ENCODE measurements around the gene CREBBP.
"Not testable (repeated sequence)": the region's sequence is repeated elsewhere in the genome, so short reads cannot be mapped to it uniquely, and the experiment has no call there.

CREBBP gene

DNA sequence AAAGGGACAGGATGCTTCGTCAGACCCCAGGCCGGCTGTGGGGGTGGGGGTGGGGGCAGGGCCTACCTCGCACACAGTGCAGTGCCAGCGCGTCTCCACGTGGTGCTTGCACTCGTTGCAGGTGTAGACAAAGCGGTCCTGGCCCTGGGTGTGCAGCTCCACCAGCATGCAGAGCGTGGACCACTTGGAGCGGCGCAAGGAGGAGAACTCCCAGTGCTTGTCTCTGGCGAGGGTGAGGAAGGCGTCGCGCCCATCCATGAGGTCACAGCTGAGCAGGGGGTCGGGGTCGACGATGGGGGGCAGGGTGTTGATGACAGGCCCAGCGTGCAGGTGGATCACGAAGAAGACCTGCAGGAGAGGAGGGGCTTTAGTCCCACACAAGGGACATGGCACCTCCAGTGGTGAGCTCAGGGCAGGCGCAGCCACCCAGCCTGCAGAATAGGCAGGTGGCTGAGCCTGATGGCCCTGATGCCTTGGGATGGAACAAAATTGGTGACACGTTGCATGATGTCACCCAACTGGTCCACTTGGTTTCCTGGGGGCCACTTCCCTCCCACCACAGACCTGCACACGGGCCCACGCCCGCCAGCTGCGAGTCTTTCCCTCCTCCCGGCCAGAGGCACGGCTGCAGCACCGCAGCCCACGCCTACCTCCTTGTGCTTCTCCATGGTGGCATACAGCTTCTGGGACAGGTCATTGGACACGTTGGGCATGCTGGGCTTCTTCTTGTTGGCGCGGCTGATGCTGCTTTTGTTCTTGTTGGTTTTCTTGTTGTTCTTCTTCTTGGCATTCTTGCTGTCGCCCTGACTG, 149.2 kb downstream of the CREBBP start:
- no peak for DNase-seq

- DNase-seq = no peak
These were observed 150.1 kb downstream of the CREBBP start for GRCh38 chr16:3730161-3731125.

DNA sequence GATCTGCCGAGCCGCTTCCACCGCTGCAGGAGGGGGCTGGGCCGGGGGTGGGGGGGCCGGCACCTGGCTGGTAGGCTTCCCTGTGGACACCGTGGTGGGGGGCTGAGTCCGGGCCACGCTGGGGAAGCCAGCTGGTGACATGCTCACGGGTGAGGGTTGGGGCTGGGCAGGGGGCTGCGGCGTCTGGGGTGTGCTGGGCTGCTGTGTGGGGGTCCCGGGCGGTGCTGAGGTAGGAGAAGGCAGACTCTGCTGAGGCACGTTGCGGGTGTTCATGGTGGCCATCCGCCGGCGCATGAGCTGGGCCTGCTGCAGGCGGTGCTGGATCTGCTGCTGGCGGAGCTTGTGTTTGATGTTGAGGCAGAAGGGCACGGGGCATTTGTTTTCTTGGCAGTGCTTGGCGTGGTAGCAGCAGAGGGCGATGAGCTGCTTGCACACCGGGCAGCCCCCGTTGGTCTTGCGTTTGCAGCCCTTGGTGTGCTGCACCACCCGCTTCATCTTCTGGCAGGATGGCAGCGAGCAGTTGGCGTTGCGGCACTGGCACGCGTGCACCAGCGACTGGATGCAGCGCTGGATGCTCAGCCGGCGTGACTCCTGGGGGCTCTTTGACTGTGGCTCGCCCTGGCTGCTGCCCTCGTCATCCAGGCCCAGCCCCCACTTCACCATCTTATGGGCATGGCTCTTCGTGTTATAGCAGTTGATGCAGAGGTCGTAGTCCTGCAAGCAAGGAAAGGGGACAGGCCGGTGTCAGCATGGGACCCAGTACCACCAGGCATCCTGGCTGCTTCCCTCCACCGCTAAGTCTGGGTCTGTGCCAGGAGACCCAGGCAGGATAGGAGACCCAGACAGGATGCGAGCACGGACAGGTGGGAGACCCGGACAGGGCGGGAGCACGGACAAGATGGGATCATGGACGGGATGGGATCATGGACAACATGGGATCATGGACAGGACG, 151.1 kb downstream of the CREBBP start:
- DNase-seq = no peak

DNA sequence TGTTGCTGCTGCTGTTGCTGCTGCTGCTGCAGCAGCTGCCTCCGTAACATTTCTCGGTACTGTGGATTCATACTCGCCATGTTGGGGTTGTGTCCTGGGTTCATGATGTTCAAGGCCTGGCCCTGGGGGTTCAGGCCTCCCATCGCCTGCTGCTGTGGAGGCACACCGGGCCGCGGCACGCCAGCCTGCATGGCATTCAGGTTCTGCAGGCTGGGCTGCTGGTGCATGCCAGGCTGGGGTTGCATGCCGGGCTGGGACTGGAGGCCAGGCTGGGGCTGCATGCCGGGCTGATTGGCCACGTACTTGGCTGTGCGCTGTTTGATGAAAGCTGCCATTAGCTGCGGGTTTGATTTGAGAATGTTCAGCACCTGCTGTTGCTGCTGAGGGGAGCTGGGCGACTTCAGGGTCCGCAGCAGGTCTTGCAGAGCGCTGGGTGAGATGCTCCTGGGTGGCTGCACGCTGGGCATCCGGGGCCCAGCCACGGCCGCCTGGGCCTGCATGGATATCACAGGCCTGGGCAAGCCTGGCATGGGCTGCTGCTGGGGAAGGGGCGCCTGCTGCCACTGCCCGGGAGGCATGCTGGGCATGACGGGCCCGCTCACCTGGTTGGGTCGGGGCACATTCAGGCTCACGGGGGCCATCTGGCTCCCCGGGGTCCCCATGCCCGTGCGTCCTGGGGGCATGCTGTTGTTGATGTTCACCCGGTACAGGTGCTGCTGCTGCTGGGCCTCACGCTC, 151.9 kb downstream of the CREBBP start:
- DNase-seq = no peak

DNA sequence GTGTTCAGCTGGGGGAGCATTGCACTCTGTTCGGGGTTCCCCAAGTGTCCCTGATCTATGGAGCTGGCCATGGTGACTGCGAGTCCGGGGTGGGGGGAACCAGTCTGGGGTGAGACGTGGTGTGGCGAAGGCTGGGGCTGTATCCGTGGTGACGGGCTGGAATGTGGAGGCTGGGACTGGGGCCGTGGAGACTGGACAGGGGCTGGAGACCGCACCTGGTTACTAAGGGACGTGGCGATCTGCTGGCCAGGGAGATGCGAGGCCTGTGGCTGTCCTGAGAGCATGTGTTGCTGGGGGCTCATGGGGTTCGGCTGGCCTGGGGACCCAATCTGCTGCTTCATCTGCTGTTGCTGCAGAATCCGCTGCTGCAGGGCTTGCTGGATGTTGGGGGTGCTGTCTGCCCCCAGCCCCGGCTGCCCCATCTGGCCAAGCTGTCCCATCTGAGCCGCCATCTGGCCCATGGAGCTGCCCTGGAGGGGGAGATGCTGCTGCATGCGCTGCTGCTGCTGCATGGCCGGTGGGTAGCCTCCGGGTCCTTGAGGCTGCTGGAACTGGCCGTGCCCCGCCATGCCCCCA, 152.6 kb downstream of the CREBBP start:
- DNase-seq = no peak

- no peak for DNase-seq
These were observed 154.4 kb downstream of the CREBBP start for GRCh38 chr16:3726021-3726687.

- no peak for DNase-seq
These were observed 155.2 kb downstream of the CREBBP start for GRCh38 chr16:3725276-3725675.

GRCh38 chr16:3722508-3722907, 158.0 kb downstream of the CREBBP start:
- DNase-seq = no peak

DNA sequence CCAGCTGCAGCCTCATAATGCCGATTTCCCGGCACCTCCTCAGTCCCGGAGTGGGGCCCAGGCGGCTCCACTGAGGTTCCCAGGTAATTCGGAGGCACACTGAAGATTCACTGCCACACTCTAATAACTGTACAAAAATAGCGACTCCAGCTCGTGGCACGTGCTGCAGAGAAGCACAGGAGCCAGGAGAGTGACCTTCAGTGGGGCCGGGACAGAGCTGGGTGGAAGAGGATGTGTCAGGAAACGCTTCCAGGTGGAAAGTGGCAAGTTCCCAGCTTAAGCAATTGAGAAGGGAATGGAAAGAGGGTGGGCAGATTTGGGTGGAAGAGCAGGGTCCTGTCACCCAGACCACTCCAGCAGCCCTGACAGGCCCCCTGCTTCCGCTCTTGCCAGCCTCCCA, 160.1 kb downstream of the CREBBP start:
- DNase-seq = no peak

- no peak for DNase-seq
These were observed 161.9 kb downstream of the CREBBP start for GRCh38 chr16:3718628-3719027.

GRCh38 chr16:3718019-3718391, 162.5 kb downstream of the CREBBP start:
- DNase-seq = no peak

GRCh38 chr16:3717235-3718018, 163.1 kb downstream of the CREBBP start, which contains the start of gene TRAP1:
Gene TRAP1 (minus strand): TSS chr16:3717524. CDS start chr16:3717508, 16 bp downstream.
- peak; percentile 86 for DNase-seq

DNA sequence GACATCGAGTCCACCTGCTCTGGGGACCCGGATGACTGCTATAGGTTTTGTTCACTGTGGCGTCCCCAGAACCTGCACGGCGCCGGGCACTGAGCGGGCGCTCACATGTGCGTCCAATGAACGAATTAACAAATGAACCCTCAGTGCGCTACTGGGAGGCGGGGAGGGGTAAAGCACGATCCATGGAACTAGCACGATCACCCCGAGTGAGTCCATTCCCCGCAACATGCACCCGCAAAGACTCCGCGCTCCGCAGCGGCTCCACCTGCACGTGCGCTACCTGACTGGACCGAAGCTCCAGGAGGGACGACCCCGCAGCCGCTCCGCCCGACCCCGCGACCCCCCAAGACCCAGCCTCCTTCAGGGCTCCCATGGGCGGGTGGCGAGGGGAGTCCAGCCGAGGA, 163.7 kb downstream of the CREBBP start:
- DNase-seq = peak; percentile 41

GRCh38 chr16:3715430-3715829, 165.1 kb downstream of the CREBBP start:
- no peak for DNase-seq

DNA sequence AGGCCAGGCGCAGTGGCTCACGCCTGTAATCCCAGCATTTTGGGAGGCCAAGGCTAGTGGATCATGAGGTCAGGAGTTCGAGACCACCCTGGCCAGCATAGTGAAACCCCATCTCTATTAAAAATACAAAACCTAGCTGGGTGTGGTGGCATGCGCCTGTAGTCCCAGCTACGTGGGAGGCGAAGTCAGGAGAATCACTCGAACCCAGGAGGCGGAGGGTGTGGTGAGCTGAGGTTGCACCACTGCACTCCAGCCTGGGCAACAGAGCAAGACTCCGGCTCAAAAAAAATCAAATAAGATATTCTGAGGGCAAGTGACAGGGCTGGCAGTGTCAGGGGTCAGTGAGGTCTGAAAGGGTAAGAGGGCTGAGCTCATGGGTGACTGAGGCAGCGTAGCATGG, 166.1 kb downstream of the CREBBP start:
- not testable (repeated sequence) for DNase-seq

DNA sequence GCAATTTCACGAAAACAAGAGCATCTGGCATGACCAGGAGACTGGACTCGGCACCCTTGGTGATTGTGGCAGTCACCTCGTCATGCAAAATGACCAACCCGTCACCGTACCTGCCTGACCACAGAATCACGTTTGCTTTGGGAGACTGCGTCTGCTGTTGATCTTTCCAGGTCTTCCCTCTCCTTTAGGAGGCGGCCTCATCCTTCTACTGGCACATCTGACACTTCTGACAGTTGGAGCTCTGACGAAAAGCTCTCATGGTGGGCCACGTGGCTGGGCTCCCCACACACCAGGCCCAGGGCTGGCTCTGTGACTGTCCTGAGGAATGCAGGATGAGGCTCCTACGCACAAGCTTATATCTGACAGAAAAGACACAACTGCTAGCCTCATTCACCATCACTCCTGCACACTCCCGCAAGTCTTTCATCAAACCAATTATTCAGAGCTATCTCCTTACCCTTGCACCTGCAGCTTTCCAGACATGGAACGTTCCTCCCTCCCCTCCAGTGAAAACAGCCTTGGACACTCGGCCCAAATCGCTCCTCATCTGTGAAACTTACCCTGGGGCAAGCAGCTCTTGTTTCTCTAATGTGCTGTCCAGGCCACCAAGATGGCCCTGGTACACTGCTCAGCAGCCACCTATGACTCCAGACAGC, 166.8 kb downstream of the CREBBP start:
- DNase-seq = no peak

DNA sequence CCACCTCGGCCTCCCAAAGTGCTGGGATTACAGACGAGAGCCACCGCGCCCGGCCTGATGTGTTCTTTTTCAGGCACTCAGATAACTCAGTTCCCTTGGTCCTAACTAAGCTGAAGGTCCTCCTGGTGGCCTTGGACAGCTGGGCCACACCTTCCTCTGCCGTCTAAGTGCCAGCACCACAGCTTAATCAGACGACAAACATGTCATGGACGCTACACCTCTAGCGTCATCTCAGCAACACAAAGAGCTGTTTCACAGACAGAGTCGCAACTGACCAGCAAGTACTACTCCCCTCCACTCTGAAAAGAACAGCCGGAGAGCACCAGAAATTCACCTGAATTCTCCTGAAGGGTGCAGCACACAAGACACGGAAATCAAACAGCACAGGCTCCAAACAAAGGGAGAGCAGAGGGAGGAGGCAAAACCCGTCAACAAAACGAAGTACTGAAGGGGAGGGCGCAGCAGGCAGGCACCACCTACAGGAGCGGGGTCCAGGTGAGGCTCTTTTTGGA, 167.6 kb downstream of the CREBBP start:
- DNase-seq = no peak

DNA sequence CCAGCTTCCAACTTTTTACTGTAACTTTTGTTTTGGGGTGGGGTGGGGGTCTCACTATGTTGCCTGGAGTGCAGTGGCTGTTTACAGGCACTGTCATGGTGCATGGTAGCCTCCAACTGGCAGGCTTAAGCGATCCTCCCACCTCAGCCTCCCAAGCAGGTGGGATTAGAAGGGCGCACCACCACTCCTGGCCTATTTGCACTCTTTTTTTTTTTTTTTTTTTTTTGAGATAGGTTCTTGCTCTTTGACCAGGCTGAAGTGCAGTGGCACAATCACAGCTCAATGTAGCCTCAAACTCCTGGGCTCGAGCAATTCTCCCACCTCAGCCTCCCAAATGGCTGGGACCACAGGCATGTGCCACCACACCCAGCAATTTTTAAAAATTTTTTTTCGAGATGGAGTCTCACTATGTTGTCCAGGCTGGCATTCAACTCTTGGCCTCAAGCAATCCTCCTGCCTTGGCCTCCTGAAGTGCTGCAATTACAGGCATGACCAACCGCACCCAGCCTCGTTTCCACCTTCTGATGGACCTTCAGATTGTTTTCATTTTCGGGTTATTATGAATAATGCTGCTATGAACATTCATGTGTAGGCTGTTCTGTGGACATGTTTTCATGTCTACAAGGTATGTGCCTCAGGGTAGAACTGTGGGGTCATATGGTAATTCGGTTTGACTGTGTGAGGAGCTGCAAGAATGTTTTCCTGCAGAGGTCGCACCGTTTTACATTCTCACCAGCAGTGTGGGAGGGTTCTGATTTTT, 174.1 kb downstream of the CREBBP start:
- no peak for DNase-seq

GRCh38 chr16:3702082-3702481, 178.4 kb downstream of the CREBBP start:
- no peak for DNase-seq

Data from stimulated activated naive CD4-positive, alpha-beta T cell treated with Interleukin-2 at 50 U/mL for 16 hours (primary cell).